Measurements from ENCODE around the gene TSGA10IP.
A peak's percentile ranks its signal among the peaks of the same experiment; 100 is the strongest.

Gene TSGA10IP

DNA sequence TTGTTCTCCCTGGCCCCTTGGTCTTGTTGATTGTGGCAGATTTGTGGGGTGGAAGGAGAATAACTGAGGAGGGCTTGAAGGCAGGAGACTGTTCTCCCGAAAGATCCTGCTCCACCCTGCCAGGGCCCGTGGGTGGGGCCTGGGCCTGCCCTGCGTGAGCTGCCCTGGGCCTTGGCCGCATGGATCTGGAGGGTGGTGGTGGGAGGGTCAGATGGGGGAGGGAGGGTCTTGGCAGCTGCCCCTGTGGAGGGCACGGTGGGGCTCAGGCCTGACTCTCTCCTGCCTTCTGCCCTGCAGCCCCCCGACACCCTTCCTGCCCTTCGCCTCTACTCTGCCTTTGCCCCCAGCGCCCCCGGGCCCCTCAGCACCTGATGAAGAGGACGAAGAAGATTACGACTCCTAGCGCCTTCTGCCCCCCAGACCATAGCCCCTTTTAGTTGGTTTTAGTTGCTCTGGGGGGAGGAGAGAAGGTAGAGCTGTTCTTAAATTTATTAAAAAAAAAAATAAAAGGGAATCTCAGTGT lies 24.2 kb upstream of the TSGA10IP start:
- ATAC-seq (replicated peaks) (no peak), DNase-seq (no peak)
- no peaks in the 10 kb centered on the region for H3K9me3 Mint-ChIP-seq
- no peaks in the 10 kb centered on the region for H3K27me3 Mint-ChIP-seq
- peak overlapping the region in 1 of 2 donors; percentile 25 for H3K27ac Mint-ChIP-seq
- H3K4me1 Mint-ChIP-seq (ENCODE audit: low read depth in 2 of 2), result peaks cover 24 to 26% of the 10 kb centered on the region in 2 donors
- peaks cover 55% of the 10 kb centered on the region for H3K36me3 Mint-ChIP-seq (ENCODE audit: insufficient read depth)
- peak overlapping the region; percentile 91 to 92 for H3K4me3 Mint-ChIP-seq

DNA sequence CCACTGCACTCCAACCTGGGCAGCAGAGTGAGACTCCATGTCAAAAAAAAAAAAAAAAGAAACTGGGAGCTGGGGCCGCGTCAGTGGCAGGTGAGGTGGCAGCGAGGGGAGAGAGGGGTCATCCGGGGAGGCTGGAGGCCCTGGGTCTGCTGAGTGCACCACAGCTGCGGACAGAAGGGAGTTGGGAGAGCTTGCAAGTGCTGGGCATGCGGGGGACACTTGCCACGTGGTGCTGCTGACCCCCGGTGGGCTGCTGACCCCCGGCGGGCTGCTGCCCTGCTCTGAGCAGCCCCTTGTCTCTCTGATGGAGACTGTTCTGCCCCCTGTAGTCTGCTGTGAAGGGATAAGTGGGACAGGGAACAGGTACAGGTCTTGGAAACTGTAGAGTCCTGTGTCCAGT lies 23.4 kb upstream of the TSGA10IP start:
- DNase-seq, result no peak
- peak overlapping the region in 1 of 2 donors; percentile 25 for H3K27ac Mint-ChIP-seq
- peak overlapping the region; percentile 8 to 91 for H3K4me3 Mint-ChIP-seq
- H3K27me3 Mint-ChIP-seq, result no peaks in the 10 kb centered on the region
- H3K36me3 Mint-ChIP-seq (ENCODE audit: insufficient read depth), result peaks cover 55% of the 10 kb centered on the region
- ATAC-seq (replicated peaks), result no peak
- peaks cover 17 to 18% of the 10 kb centered on the region in 2 donors for H3K4me1 Mint-ChIP-seq (ENCODE audit: low read depth in 2 of 2)
- H3K9me3 Mint-ChIP-seq, result no peaks in the 10 kb centered on the region

DNA sequence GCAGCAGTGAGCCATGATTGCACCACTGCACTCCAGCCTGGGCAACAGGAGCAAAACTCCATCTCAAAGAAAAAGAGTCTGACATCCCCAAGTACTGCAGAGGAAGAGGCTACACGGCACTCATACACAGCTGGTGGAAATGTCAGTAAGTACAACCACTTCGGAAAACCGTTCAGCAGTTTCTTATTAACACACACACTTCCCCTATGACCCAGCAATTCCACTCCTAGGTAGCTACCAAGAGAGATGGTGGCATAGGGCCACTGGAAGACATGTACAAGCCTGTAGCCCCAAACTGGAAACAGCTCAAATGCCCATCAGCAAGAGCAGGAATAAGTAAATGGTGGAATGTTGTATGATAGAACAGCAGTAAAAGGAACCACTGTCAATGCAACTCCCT lies 22.7 kb upstream of the TSGA10IP start:
- H3K9me3 Mint-ChIP-seq, result no peaks in the 10 kb centered on the region
- no peak overlapping the region for H3K27ac Mint-ChIP-seq
- H3K36me3 Mint-ChIP-seq (ENCODE audit: insufficient read depth), result peaks cover 50% of the 10 kb centered on the region
- H3K4me1 Mint-ChIP-seq (ENCODE audit: low read depth in 2 of 2), result peaks cover 16 to 19% of the 10 kb centered on the region in 2 donors
- no peak for DNase-seq
- no peak overlapping the region for H3K4me3 Mint-ChIP-seq
- ATAC-seq (replicated peaks), result no peak
- H3K27me3 Mint-ChIP-seq, result no peaks in the 10 kb centered on the region

DNA sequence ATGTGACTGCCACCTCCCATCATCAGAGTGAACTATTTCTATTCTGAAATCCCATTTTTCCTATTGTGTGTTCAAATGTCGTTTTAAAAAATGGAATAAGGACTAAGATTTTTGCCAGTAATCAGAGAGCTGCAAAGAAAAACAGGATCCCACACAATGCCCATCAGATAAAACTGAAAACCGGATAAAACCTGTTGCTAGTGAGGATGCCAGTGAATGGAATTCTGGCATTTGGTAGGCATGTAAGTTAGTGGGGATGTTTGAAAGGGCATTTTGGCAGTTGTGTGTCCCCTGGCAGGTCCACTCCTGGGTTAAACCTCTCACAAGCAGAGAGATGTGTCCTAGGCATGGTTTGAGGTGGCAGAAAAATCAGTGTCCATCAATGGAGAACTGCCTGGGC lies 19.9 kb upstream of the TSGA10IP start:
- no peaks in the 10 kb centered on the region for H3K27me3 Mint-ChIP-seq
- H3K36me3 Mint-ChIP-seq (ENCODE audit: insufficient read depth), result peaks cover 47% of the 10 kb centered on the region
- H3K9me3 Mint-ChIP-seq, result no peaks in the 10 kb centered on the region
- H3K4me3 Mint-ChIP-seq, result no peak overlapping the region
- DNase-seq (no peak), ATAC-seq (replicated peaks) (no peak)
- peak overlapping the region in 1 of 2 donors; percentile 5 for H3K27ac Mint-ChIP-seq
- peaks cover 22 to 29% of the 10 kb centered on the region in 2 donors for H3K4me1 Mint-ChIP-seq (ENCODE audit: low read depth in 2 of 2)

DNA sequence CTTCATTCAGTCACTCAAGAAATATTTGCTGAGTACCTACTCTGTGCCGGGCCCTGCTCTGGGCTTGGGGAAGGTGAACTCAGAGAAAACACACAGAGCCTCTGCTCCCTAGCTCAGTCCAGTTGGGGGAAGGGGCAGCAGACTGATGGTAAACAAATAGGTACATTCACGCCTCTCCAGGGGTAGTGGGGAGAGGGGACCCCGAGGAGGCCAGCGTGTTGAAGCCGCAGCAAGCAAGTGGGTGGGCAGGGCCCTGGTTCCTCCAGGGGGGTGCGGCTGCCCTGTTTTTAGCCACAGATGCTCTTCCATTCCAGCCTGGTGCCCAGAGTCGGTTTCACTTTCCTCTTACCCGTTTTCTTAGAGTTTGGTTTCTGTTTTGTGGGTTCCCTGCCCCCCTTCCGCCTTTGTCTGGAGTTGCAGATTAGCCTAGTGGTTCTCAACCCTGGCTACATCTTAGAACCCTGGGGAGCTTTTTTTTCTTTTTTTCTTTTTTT lies 17.3 kb upstream of the TSGA10IP start:
- Mint-ChIP-seq H3K9me3 (no peaks in the 10 kb centered on the region), H3K27me3 (no peaks in the 10 kb centered on the region), H3K27ac (peak overlapping the region; percentile 97 to 98), H3K4me1 (ENCODE audit: low read depth in 2 of 2) (peaks cover 16 to 33% of the 10 kb centered on the region in 2 donors), H3K4me3 (peak overlapping the region; percentile 67 to 81), H3K36me3 (ENCODE audit: insufficient read depth) (peaks cover 31% of the 10 kb centered on the region)
- ATAC-seq (replicated peaks) (peak; percentile 97), DNase-seq (peak; percentile 66 to 72 (median 68))

DNA sequence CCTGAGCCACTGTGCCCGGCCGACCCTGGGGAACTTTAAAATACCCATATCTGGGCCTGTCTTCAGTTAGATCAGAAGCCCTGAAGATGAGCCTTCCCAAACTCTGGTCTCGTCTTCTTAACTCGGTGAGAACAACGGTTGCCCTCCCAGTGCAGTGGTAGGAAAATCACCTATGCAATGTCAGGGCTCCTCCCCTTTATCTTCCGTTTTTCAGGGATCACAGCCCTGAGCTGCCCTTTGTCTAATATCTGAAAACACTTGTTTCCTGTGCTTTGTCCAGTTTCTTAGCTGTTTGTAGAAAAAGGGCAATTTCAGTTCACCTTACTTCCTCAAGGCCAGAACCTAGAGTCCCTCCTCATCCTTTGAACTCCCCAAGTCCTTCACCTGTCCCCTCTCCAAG lies 16.6 kb upstream of the TSGA10IP start:
- ATAC-seq (replicated peaks), result no peak
- DNase-seq, result no peak
- Mint-ChIP-seq H3K27ac (peak overlapping the region; percentile 97 to 98), H3K27me3 (no peaks in the 10 kb centered on the region), H3K4me3 (peak overlapping the region; percentile 67 to 81), H3K36me3 (ENCODE audit: insufficient read depth) (peaks cover 24% of the 10 kb centered on the region), H3K4me1 (ENCODE audit: low read depth in 2 of 2) (peaks cover 16 to 33% of the 10 kb centered on the region in 2 donors), H3K9me3 (no peaks in the 10 kb centered on the region)

DNA sequence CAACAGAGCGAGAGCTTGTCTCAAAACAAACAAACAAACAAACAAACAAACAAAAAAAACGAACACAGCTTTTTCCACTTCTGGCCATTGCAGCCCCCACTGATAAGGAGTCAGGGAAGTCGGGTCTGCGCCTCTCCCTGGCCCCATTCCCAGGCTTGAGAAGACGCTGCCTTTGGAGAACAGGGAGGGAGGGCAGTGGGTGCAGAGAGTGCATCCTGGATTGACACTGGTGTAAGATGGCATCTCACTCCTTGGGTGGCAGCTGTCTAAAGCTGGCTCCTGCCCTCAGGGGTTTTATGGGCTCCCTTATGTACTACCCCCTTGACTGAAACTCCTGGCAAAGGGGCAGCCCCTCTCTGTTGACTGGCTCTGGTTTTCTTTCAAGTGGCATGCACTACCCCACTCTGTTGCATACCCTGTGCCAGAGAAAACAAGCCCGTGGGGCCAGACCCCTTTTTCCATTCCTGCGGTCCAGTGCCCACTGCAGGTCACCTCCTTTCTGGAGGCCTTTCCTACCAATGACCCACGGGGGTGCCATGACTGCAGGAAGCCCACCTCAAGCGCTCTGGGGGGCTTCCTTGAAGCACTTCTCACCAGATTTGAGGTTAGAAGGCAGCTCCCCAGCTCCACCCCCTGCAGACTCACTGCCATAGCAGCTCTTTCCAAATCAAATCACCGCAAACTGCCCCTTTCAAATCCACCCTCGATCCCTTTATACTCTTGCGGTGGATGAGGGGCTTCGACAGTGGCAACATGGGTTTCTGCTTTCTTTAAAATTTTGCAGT lies 13.3 kb upstream of the TSGA10IP start:
- no peaks in the 10 kb centered on the region for H3K9me3 Mint-ChIP-seq
- ATAC-seq (replicated peaks), result no peak
- DNase-seq, result no peak
- peak overlapping the region in 1 of 2 donors; percentile 35 for H3K27ac Mint-ChIP-seq
- peaks cover 16 to 29% of the 10 kb centered on the region in 2 donors for H3K4me1 Mint-ChIP-seq (ENCODE audit: low read depth in 2 of 2)
- peaks cover 0 to 2% of the 10 kb centered on the region in 2 donors for H3K27me3 Mint-ChIP-seq
- H3K36me3 Mint-ChIP-seq (ENCODE audit: insufficient read depth), result peaks cover 20% of the 10 kb centered on the region
- no peak overlapping the region for H3K4me3 Mint-ChIP-seq

DNA sequence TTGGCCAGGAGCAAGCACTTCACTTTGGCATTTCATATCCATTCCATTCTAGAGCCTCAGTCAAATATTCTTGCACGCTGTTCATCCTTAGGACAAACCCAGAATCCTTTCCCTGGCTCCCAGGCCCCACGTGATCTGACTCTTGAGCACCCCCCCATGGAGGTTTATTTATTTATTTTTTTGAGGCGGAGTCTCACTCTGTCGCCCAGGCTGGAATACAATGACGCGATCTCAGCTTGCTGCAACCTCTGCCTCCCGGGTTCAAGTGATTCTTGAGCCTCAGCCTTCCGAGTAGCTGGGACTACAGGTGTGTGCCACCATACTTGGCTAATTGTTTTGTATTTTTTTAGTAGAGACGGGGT lies 12.7 kb upstream of the TSGA10IP start:
- Mint-ChIP-seq H3K4me1 (ENCODE audit: low read depth in 2 of 2) (peaks cover 14 to 23% of the 10 kb centered on the region in 2 donors), H3K27ac (peak overlapping the region in 1 of 2 donors; percentile 38), H3K4me3 (no peak overlapping the region), H3K9me3 (no peaks in the 10 kb centered on the region), H3K36me3 (ENCODE audit: insufficient read depth) (peaks cover 23% of the 10 kb centered on the region), H3K27me3 (peaks cover 0 to 8% of the 10 kb centered on the region in 2 donors)
- DNase-seq (no peak), ATAC-seq (replicated peaks) (no peak)

DNA sequence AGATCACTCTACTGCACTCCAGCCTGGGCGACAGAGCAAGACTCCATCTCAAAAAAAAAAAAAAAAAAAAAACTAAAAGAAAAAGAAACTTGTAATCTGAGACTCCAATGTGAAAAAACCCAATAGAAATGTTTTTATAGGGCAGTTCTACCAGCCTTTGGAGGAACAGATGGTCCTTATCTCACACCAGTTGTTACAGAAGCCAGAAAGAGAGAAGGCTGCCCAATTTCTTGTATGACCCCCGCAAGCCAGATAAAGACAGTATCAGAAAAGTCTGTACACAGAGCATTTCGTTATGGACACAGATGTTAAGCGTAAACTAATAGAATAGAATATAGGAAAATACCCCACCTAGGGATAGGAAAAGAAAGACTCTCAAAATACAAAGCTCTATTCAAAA lies 11.3 kb upstream of the TSGA10IP start:
- no peak overlapping the region for H3K27ac Mint-ChIP-seq
- peaks cover 0 to 10% of the 10 kb centered on the region in 2 donors for H3K4me1 Mint-ChIP-seq (ENCODE audit: low read depth in 2 of 2)
- peaks cover 0 to 22% of the 10 kb centered on the region in 2 donors for H3K27me3 Mint-ChIP-seq
- DNase-seq (no peak), ATAC-seq (replicated peaks) (no peak)
- H3K4me3 Mint-ChIP-seq, result no peak overlapping the region
- H3K36me3 Mint-ChIP-seq (ENCODE audit: insufficient read depth), result peaks cover 9% of the 10 kb centered on the region
- H3K9me3 Mint-ChIP-seq, result no peaks in the 10 kb centered on the region

DNA sequence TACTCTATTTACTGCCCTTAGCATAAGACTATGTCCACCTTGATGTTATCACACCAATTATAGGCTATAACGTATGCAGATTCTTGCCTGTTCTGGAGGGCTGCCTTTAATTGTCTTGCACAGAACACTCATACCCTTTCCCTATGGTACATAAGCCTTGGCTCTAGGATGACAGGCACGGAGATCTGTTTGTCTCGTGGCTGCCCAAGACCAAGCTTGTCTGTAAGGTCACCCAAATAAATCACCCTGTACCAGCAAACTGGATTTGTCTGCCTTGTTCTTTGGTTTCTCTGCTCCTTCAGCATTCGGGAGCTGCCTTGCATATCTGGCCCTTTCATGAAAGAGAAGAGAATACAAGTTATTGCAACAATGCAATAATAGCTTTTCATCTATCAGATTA lies 7.5 kb upstream of the TSGA10IP start:
- peaks cover 7 to 22% of the 10 kb centered on the region in 2 donors for H3K27me3 Mint-ChIP-seq
- no peak for DNase-seq
- no peaks in the 10 kb centered on the region for H3K4me1 Mint-ChIP-seq (ENCODE audit: low read depth in 2 of 2)
- no peak overlapping the region for H3K4me3 Mint-ChIP-seq
- no peak overlapping the region for H3K27ac Mint-ChIP-seq
- H3K36me3 Mint-ChIP-seq (ENCODE audit: insufficient read depth), result peaks cover 3% of the 10 kb centered on the region
- ATAC-seq (replicated peaks), result no peak
- no peaks in the 10 kb centered on the region for H3K9me3 Mint-ChIP-seq

DNA sequence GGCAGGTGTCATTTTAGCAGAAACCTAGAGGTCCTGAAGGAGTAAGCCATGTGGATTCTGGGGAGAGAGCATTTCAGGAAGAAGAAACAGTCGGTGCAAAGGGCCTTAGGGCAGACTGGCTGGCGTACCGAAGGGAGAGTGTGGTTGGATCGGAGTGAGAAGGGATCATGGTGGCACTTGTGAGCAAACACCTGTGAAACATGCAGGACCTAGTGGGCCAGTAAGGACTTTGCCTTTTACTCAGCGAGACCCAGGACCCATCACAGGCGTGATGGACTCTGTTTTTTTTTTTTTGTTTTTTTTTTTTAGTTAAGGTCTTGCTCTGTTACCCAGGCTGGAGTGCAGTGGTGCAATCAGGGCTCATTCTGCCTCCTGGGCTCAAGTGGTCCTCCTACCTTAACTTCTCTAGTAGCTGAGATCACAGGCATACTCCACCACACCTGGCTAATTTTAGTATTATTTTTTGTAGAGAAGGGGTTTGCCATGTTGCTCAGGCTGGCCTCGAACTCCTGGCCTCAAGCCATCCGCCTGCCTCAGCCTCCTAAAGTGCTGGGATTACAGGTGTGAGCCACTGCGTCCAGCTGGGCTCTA lies 3.5 kb upstream of the TSGA10IP start:
- H3K4me3 Mint-ChIP-seq, result no peak overlapping the region
- ATAC-seq (replicated peaks), result no peak

DNA sequence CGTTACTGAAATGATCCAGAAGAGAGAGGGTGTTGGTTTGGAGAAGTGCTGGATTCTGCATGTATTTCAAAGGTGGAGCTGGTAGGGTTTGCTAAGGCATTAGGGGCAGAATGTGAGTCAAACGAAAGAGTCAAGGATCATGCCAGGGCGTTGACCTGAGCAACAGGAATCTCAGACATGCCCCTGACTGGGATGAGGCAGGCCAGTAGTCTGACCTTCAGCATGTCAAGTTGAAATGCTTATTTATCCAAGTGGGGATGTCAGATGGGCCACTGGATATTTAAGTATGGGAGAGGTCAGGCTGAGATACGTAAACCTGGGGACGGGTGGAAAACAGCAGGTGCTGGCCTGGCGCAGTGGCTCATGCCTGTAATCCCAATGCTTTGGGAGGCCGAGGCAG lies 2.7 kb upstream of the TSGA10IP start:
- no peaks in the 10 kb centered on the region for H3K4me1 Mint-ChIP-seq (ENCODE audit: low read depth in 2 of 2)
- H3K4me3 Mint-ChIP-seq, result no peak overlapping the region
- no peak for ATAC-seq (replicated peaks)
- H3K36me3 Mint-ChIP-seq (ENCODE audit: insufficient read depth), result no peaks in the 10 kb centered on the region
- H3K27me3 Mint-ChIP-seq, result peaks cover 7 to 14% of the 10 kb centered on the region in 2 donors
- DNase-seq, result no peak
- H3K27ac Mint-ChIP-seq, result peak overlapping the region in 1 of 2 donors; percentile 69
- H3K9me3 Mint-ChIP-seq, result no peaks in the 10 kb centered on the region

More for the DNA sequence above, 3.5 kb upstream of the TSGA10IP start:
- Mint-ChIP-seq H3K27ac (peak overlapping the region in 1 of 2 donors; percentile 69), H3K4me1 (ENCODE audit: low read depth in 2 of 2) (no peaks in the 10 kb centered on the region), H3K36me3 (ENCODE audit: insufficient read depth) (peaks cover 3% of the 10 kb centered on the region), H3K27me3 (peaks cover 7 to 21% of the 10 kb centered on the region in 2 donors), H3K9me3 (no peaks in the 10 kb centered on the region)
- DNase-seq, result no peak

DNA sequence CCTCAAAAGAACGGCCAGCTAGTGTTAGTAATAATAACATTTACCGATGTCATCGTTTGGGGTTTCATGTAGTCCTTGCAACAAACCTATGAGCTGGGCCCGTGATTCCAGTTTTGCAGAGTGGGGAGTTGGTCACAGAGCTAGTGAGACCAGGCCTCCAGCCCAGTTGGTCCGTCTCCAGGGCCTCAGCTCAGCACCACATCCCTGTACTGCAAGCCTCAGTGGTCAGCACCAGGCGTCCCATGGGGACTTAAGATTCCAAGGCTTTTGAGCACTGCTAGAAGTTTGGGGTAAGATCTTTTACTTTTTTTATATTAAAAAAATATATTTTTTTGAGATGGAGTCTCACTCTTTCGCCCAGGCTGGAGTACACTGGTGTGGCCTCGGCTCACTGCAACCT lies 1.1 kb upstream of the TSGA10IP start:
- no peaks in the 10 kb centered on the region for H3K4me1 Mint-ChIP-seq (ENCODE audit: low read depth in 2 of 2)
- H3K27me3 Mint-ChIP-seq, result peaks cover 0 to 7% of the 10 kb centered on the region in 2 donors
- DNase-seq (no peak), ATAC-seq (replicated peaks) (no peak)
- H3K27ac Mint-ChIP-seq, result no peak overlapping the region
- H3K36me3 Mint-ChIP-seq (ENCODE audit: insufficient read depth), result no peaks in the 10 kb centered on the region
- no peak overlapping the region for H3K4me3 Mint-ChIP-seq
- no peaks in the 10 kb centered on the region for H3K9me3 Mint-ChIP-seq

DNA sequence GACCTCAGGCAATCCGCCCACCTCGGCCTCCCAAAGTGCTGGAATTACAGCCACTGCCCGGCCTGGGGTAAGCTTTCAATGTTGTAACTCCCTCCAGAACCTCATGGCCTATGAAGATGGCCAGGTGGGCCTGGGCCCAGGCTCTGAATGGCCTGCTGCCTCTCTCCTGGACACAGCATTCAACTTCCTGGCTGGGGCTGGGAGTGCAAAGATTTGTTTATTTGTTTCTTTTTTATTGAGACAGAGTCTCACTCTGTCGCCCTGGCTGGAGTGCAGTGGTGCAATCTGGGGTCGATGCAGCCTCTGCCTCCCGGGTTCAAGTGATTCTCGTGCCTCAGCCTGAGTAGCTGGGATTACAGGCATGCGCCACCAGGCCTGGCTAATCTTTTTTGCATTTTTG lies 513 bp upstream of the TSGA10IP start:
- H3K36me3 Mint-ChIP-seq (ENCODE audit: insufficient read depth), result no peaks in the 10 kb centered on the region
- H3K4me1 Mint-ChIP-seq (ENCODE audit: low read depth in 2 of 2), result no peaks in the 10 kb centered on the region
- ATAC-seq (replicated peaks), result no peak
- no peak overlapping the region for H3K4me3 Mint-ChIP-seq
- H3K27ac Mint-ChIP-seq, result no peak overlapping the region
- peaks cover 0 to 7% of the 10 kb centered on the region in 2 donors for H3K27me3 Mint-ChIP-seq
- no peaks in the 10 kb centered on the region for H3K9me3 Mint-ChIP-seq
- DNase-seq, result no peak
